GM12864 (cell line): ENCODE results near the gene FRG2B.
"Not testable (repeated sequence)": the region's sequence is repeated elsewhere in the genome, so short reads cannot be mapped to it uniquely, and the experiment has no call there.

Experiments used
- DNase-seq: peaks from one replicate; pipeline ENCODE4 v3.0.0-alpha.2; 2011; ENCODE audit warnings: low read depth
- H3K4me3 ChIP-seq: 2 replicates; pipeline ENCODE4 v1.5.1; 2011; ENCODE audit warnings: mild to moderate bottlenecking, low read depth, low read length, control low read depth
- TF ChIP-seq, protein P1 (sequence below): IDR thresholded peaks from 2 replicates; pipeline ENCODE4 v1.5.1; 2011; ENCODE audit warnings: low read depth, mild to moderate bottlenecking, moderate library complexity, low read length, control low read depth, inconsistent platforms; ENCODE audit errors: missing control alignments

FRG2B gene

DNA sequence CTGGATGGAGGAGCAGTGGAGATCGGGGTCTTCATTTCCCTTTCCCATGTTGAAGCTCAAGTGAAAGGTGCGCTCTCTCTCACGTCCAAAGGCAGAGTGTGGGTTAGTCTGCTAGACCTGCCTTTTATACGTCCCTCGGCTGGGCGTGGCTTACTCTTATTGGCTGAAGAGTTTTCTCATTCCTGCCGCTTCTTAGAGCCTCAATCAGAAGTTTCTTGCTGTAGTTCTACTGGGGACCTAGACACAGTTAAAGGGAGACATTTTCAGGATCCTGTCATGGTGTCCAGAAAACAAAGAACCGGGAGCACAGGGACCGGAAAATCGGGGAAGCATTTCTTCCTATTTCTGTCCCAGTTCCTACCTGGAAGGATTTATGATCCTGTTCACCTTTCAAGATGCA lies at the start of gene FRG2B:
FRG2B (minus strand) TSS at position 101 of the 400 bp plus-strand sequence; CDS start at position 48, 53 bp downstream.
- not testable (repeated sequence) for DNase-seq, H3K4me3 ChIP-seq

- not testable (repeated sequence) for H3K4me3 ChIP-seq, DNase-seq
Measured at GRCh38 chr10:133667446-133667845, 40.9 kb upstream of the FRG2B start.

DNA sequence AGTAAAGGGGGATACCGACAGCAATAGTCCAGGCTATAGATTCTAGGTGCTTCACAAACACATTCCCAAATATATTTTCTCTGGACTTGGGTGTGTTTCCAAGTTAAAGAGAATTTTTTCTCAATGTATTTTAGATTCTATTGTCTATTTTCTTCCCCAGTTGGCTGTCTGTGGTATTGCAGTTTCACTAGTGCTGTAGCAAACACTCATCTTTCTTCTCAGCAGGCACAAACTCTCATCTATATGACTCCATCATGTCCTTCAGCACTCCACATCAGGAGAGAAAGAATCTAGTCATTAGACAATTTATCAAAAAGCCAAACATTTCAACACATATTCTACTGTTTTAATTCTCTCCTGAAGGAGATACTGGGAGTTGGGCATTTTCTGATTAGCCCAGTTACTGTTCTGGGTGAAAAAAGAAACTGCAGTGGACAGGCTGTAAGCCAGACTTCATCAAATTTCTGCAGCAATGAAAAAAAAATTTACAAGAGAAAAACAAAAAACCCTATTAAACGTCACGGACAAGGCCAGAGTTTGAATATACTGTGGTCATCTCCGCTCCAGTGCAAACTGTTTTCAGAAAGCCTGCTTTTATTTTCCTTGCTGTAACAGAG lies 37.1 kb upstream of the FRG2B start:
- not testable (repeated sequence) for DNase-seq, H3K4me3 ChIP-seq
- TF ChIP-seq, protein P1, sequence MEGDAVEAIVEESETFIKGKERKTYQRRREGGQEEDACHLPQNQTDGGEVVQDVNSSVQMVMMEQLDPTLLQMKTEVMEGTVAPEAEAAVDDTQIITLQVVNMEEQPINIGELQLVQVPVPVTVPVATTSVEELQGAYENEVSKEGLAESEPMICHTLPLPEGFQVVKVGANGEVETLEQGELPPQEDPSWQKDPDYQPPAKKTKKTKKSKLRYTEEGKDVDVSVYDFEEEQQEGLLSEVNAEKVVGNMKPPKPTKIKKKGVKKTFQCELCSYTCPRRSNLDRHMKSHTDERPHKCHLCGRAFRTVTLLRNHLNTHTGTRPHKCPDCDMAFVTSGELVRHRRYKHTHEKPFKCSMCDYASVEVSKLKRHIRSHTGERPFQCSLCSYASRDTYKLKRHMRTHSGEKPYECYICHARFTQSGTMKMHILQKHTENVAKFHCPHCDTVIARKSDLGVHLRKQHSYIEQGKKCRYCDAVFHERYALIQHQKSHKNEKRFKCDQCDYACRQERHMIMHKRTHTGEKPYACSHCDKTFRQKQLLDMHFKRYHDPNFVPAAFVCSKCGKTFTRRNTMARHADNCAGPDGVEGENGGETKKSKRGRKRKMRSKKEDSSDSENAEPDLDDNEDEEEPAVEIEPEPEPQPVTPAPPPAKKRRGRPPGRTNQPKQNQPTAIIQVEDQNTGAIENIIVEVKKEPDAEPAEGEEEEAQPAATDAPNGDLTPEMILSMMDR: peak; percentile 14

- not testable (repeated sequence) for DNase-seq, H3K4me3 ChIP-seq
Measured at GRCh38 chr10:133661122-133661521, 34.5 kb upstream of the FRG2B start.

- H3K4me3 ChIP-seq, DNase-seq: not testable (repeated sequence)
Measured at GRCh38 chr10:133660516-133660915, 33.9 kb upstream of the FRG2B start.

DNA sequence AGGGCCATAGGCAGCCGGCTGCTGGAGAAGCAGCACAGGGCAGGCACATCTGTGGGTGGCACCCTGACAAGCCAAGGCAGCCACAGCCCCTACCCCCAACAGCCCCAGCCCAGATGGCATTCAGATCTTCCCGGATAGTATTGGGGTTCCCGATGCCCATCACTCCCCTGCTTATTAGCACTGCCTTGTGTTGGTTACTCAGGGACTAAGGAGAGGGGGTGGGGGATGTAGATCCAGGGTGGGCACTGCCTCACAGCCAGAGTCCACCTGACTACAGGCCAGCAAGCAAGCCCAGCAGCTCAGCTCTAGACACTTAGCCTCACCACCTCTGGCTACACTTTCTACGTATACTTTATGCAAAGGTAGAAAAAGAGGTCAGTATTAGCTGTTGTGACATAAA lies 30.7 kb upstream of the FRG2B start:
- DNase-seq, H3K4me3 ChIP-seq: not testable (repeated sequence)

GRCh38 chr10:133648872-133649455 lies 22.4 kb upstream of the FRG2B start:
- DNase-seq, H3K4me3 ChIP-seq: not testable (repeated sequence)

GRCh38 chr10:133647075-133647748 lies 20.6 kb upstream of the FRG2B start:
- DNase-seq, H3K4me3 ChIP-seq: not testable (repeated sequence)

- not testable (repeated sequence) for H3K4me3 ChIP-seq
Measured at GRCh38 chr10:133637846-133638235, 11.2 kb upstream of the FRG2B start.

GRCh38 chr10:133637202-133637845 lies 10.7 kb upstream of the FRG2B start:
- not testable (repeated sequence) for H3K4me3 ChIP-seq, DNase-seq

More at GRCh38 chr10:133637846-133638235, 11.2 kb upstream of the FRG2B start:
- not testable (repeated sequence) for DNase-seq

DNA sequence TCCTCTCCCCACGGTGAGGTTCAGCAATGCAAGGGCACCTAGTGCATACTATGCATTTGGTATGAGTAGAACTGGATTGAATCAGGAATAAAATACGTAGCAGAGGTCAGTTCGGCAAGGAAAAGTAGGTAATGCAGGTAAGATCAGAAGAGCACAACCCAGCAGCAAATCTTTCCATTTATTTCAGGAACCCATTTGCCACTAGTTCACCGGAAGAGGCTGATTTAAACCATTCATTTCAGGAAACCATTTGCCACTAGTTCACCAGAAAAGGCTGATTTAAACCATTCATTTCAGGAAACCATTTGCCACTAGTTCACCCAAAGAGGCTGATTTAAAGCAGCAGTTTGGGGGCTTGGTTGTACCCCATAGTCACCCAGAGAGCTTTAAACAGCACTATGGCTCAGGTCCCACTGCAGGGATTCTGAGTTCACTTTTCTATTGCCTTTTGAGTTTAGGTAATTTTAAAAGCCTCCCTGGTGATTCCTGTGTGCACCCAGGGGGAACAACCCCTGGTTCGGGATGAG lies 4.2 kb upstream of the FRG2B start:
- not testable (repeated sequence) for H3K4me3 ChIP-seq, DNase-seq

GRCh38 chr10:133622544-133622943 lies 4.1 kb downstream of the FRG2B start:
- DNase-seq, H3K4me3 ChIP-seq: not testable (repeated sequence)

GRCh38 chr10:133618851-133619250 lies 7.7 kb downstream of the FRG2B start:
- H3K4me3 ChIP-seq: no peak overlapping the region
- no peak for DNase-seq
- TF ChIP-seq, protein P1: no peak
